ENCODE data around the gene ZCCHC2.

DNA sequence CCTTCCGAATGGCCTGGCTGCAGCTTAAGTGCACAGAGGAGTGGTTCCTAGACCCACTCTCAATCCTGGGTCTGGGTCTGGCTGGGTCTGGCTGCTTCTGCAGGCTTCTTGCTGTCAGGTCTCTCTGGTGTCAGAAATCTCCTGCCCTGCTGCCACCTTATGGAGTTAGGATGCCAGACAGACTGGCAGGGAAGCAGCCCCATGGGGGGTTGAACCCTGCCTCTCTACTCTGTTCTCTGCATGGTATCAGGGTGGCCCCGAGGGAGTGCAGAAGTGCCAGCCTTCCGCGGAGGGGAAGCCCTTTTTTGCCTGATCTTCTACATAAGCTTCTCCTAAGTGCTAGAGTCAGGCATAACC is 89.4 kb downstream of the ZCCHC2 start:
- TF ChIP-seq, protein P1, sequence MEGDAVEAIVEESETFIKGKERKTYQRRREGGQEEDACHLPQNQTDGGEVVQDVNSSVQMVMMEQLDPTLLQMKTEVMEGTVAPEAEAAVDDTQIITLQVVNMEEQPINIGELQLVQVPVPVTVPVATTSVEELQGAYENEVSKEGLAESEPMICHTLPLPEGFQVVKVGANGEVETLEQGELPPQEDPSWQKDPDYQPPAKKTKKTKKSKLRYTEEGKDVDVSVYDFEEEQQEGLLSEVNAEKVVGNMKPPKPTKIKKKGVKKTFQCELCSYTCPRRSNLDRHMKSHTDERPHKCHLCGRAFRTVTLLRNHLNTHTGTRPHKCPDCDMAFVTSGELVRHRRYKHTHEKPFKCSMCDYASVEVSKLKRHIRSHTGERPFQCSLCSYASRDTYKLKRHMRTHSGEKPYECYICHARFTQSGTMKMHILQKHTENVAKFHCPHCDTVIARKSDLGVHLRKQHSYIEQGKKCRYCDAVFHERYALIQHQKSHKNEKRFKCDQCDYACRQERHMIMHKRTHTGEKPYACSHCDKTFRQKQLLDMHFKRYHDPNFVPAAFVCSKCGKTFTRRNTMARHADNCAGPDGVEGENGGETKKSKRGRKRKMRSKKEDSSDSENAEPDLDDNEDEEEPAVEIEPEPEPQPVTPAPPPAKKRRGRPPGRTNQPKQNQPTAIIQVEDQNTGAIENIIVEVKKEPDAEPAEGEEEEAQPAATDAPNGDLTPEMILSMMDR (IDR thresholded peaks at IDR 0.05; ENCODE audit: poor library complexity): no peak
- TF ChIP-seq EZH2 (IDR thresholded peaks at IDR 0.05; ENCODE audit: borderline replicate concordance): no peak

All from hepatocyte (in vitro differentiated cells).